ENCODE results near the gene LILRB4.
A peak's percentile ranks its signal among the peaks of the same experiment; 100 is the strongest.
"Not testable (repeated sequence)": the region's sequence is repeated elsewhere in the genome, so short reads cannot be mapped to it uniquely, and the experiment has no call there.

Gene LILRB4

GRCh38 chr19:54670576-54671357 lies 8.0 kb downstream of the LILRB4 start:
- Histone ChIP-seq H3K4me3 (ENCODE audit: control insufficient read depth in 1 of 7, extremely low read depth in 1 of 7, insufficient read depth in 4 of 7, low read depth in 2 of 7, low read length in 6 of 7) (no peak overlapping the region), H3K9me3 (ENCODE audit: control extremely low read depth in 1 of 5, control insufficient read depth in 4 of 5, insufficient read depth in 2 of 5, low read depth in 1 of 5, low read length in 4 of 5) (peaks cover 0 to 16% (median 5%) of the 10 kb centered on the region in 5 experiments), H3K27me3 (replicated peaks in 2 of 5; ENCODE audit: control insufficient read depth in 4 of 5, insufficient read depth in 5 of 5, low read length in 4 of 5) (peaks cover 0 to 7% (median 4%) of the 10 kb centered on the region in 5 experiments), H3K4me1 (ENCODE audit: control extremely low read depth in 1 of 4, control insufficient read depth in 4 of 4, insufficient read depth in 4 of 4, low read length in 3 of 4) (no peaks in the 10 kb centered on the region), H3K27ac (ENCODE audit: insufficient read depth in 1 of 2, low read depth in 1 of 2, low read length in 2 of 2, poor library complexity in 1 of 2, severe bottlenecking in 2 of 2) (no peak overlapping the region), H3K36me3 (ENCODE audit: control insufficient read depth in 4 of 4, insufficient read depth in 4 of 4, low read length in 3 of 4) (no peaks in the 10 kb centered on the region)
- peak in 2 of 3 donors; percentile 19 to 20 for DNase-seq
- CTCF ChIA-PET = interaction anchor here (1.0 to 3.8 kb wide), 4 partner anchors 11 to 192 kb away, joined by 3 to 14 read pairs (median 8); no protein-coding TSS in a partner anchor
- POLR2A ChIA-PET = no interaction called here
- 39% methylated on average over 2 of the region's 3 CpGs for WGBS (ENCODE audit: insufficient coverage)

GRCh38 chr19:54673222-54673621 lies 10.4 kb downstream of the LILRB4 start:
- no peaks in the 10 kb centered on the region for H3K36me3 ChIP-seq (ENCODE audit: control insufficient read depth in 4 of 4, insufficient read depth in 4 of 4, low read length in 3 of 4)
- POLR2A ChIA-PET = no interaction called here
- H3K4me1 ChIP-seq (ENCODE audit: control extremely low read depth in 1 of 4, control insufficient read depth in 4 of 4, insufficient read depth in 4 of 4, low read length in 3 of 4) = no peaks in the 10 kb centered on the region
- H3K27ac ChIP-seq (ENCODE audit: insufficient read depth in 1 of 2, low read depth in 1 of 2, low read length in 2 of 2, poor library complexity in 1 of 2, severe bottlenecking in 2 of 2) = no peak overlapping the region
- no peak for DNase-seq
- 83% methylated on average over 1 of the region's 1 CpG for whole genome bisulfite sequencing (ENCODE audit: insufficient coverage)
- CTCF ChIA-PET = interaction anchor here (1.0 to 6.7 kb wide), 8 partner anchors 8 to 610 kb away, joined by 3 to 60 read pairs (median 6); no protein-coding TSS in a partner anchor
- peaks cover 0 to 12% (median 4%) of the 10 kb centered on the region in 5 experiments for H3K9me3 ChIP-seq (ENCODE audit: control extremely low read depth in 1 of 5, control insufficient read depth in 4 of 5, insufficient read depth in 2 of 5, low read depth in 1 of 5, low read length in 4 of 5)
- no peak overlapping the region for H3K4me3 ChIP-seq (ENCODE audit: control insufficient read depth in 1 of 7, extremely low read depth in 1 of 7, insufficient read depth in 4 of 7, low read depth in 2 of 7, low read length in 6 of 7)
- peaks cover 0 to 6% (median 4%) of the 10 kb centered on the region in 5 experiments for H3K27me3 ChIP-seq (replicated peaks in 2 of 5; ENCODE audit: control insufficient read depth in 4 of 5, insufficient read depth in 5 of 5, low read length in 4 of 5)

GRCh38 chr19:54674021-54674617 lies 11.3 kb downstream of the LILRB4 start:
- no peaks in the 10 kb centered on the region for H3K4me1 ChIP-seq (ENCODE audit: control extremely low read depth in 1 of 4, control insufficient read depth in 4 of 4, insufficient read depth in 4 of 4, low read length in 3 of 4)
- no CpG with 5 or more reads among the region's 2 CpGs for WGBS (ENCODE audit: insufficient coverage)
- ChIA-PET POLR2A (no interaction called here), CTCF (interaction anchor here (1.2 to 6.7 kb wide), 15 partner anchors 9 to 245 kb away, joined by 3 to 60 read pairs (median 4); partner anchors contain the start of gene CDC42EP5)
- DNase-seq = peak; percentile 57 to 78 (median 73)
- peaks cover 0 to 6% (median 0%) of the 10 kb centered on the region in 5 experiments for H3K9me3 ChIP-seq (ENCODE audit: control extremely low read depth in 1 of 5, control insufficient read depth in 4 of 5, insufficient read depth in 2 of 5, low read depth in 1 of 5, low read length in 4 of 5)
- H3K4me3 ChIP-seq (ENCODE audit: control insufficient read depth in 1 of 7, extremely low read depth in 1 of 7, insufficient read depth in 4 of 7, low read depth in 2 of 7, low read length in 6 of 7) = no peak overlapping the region
- no peaks in the 10 kb centered on the region for H3K36me3 ChIP-seq (ENCODE audit: control insufficient read depth in 4 of 4, insufficient read depth in 4 of 4, low read length in 3 of 4)
- no peak overlapping the region for H3K27ac ChIP-seq (ENCODE audit: insufficient read depth in 1 of 2, low read depth in 1 of 2, low read length in 2 of 2, poor library complexity in 1 of 2, severe bottlenecking in 2 of 2)
- peaks cover 0 to 6% (median 5%) of the 10 kb centered on the region in 5 experiments for H3K27me3 ChIP-seq (replicated peaks in 2 of 5; ENCODE audit: control insufficient read depth in 4 of 5, insufficient read depth in 5 of 5, low read length in 4 of 5)

GRCh38 chr19:54676210-54676834 lies 13.5 kb downstream of the LILRB4 start:
- H3K36me3 ChIP-seq (ENCODE audit: control insufficient read depth in 4 of 4, insufficient read depth in 4 of 4, low read length in 3 of 4); H3K4me3 ChIP-seq (ENCODE audit: control insufficient read depth in 1 of 7, extremely low read depth in 1 of 7, insufficient read depth in 4 of 7, low read depth in 2 of 7, low read length in 6 of 7); H3K27me3 ChIP-seq (replicated peaks in 2 of 5; ENCODE audit: control insufficient read depth in 4 of 5, insufficient read depth in 5 of 5, low read length in 4 of 5); H3K9me3 ChIP-seq (ENCODE audit: control extremely low read depth in 1 of 5, control insufficient read depth in 4 of 5, insufficient read depth in 2 of 5, low read depth in 1 of 5, low read length in 4 of 5); POLR2A ChIA-PET; H3K27ac ChIP-seq (ENCODE audit: insufficient read depth in 1 of 2, low read depth in 1 of 2, low read length in 2 of 2, poor library complexity in 1 of 2, severe bottlenecking in 2 of 2); H3K4me1 ChIP-seq (ENCODE audit: control extremely low read depth in 1 of 4, control insufficient read depth in 4 of 4, insufficient read depth in 4 of 4, low read length in 3 of 4): not testable (repeated sequence)
- CTCF ChIA-PET = interaction anchor here (0.9 to 6.7 kb wide), 7 partner anchors 8 to 199 kb away, joined by 3 to 60 read pairs (median 8); no protein-coding TSS in a partner anchor
- peak; percentile 56 to 67 (median 59) for DNase-seq
- 41% methylated on average over 7 of the region's 10 CpGs for WGBS (ENCODE audit: insufficient coverage)

- 62% methylated on average over 3 of the region's 4 CpGs for WGBS (ENCODE audit: insufficient coverage)
- Histone ChIP-seq H3K4me3 (ENCODE audit: control insufficient read depth in 1 of 7, extremely low read depth in 1 of 7, insufficient read depth in 4 of 7, low read depth in 2 of 7, low read length in 6 of 7) (no peak overlapping the region), H3K4me1 (ENCODE audit: control extremely low read depth in 1 of 4, control insufficient read depth in 4 of 4, insufficient read depth in 4 of 4, low read length in 3 of 4) (no peaks in the 10 kb centered on the region), H3K36me3 (ENCODE audit: control insufficient read depth in 4 of 4, insufficient read depth in 4 of 4, low read length in 3 of 4) (no peaks in the 10 kb centered on the region), H3K9me3 (ENCODE audit: control extremely low read depth in 1 of 5, control insufficient read depth in 4 of 5, insufficient read depth in 2 of 5, low read depth in 1 of 5, low read length in 4 of 5) (no peaks in the 10 kb centered on the region), H3K27ac (ENCODE audit: insufficient read depth in 1 of 2, low read depth in 1 of 2, low read length in 2 of 2, poor library complexity in 1 of 2, severe bottlenecking in 2 of 2) (no peak overlapping the region), H3K27me3 (replicated peaks in 2 of 5; ENCODE audit: control insufficient read depth in 4 of 5, insufficient read depth in 5 of 5, low read length in 4 of 5) (peaks cover 0 to 4% (median 2%) of the 10 kb centered on the region in 5 experiments)
- no peak for DNase-seq
- CTCF ChIA-PET = interaction anchor here (0.6 to 6.7 kb wide), 9 partner anchors 9 to 790 kb away, joined by 3 to 60 read pairs (median 3); no protein-coding TSS in a partner anchor
- POLR2A ChIA-PET = no interaction called here
Observed at GRCh38 chr19:54677217-54677616, 14.4 kb downstream of the LILRB4 start.

GRCh38 chr19:54681596-54681995 lies 18.8 kb downstream of the LILRB4 start:
- CTCF ChIA-PET = interaction anchor here (1.4 to 1.6 kb wide), 2 partner anchors 11 to 29 kb away, joined by 4 read pairs; no protein-coding TSS in a partner anchor
- H3K27ac ChIP-seq (ENCODE audit: insufficient read depth in 1 of 2, low read depth in 1 of 2, low read length in 2 of 2, poor library complexity in 1 of 2, severe bottlenecking in 2 of 2); DNase-seq; H3K4me1 ChIP-seq (ENCODE audit: control extremely low read depth in 1 of 4, control insufficient read depth in 4 of 4, insufficient read depth in 4 of 4, low read length in 3 of 4); H3K36me3 ChIP-seq (ENCODE audit: control insufficient read depth in 4 of 4, insufficient read depth in 4 of 4, low read length in 3 of 4); H3K4me3 ChIP-seq (ENCODE audit: control insufficient read depth in 1 of 7, extremely low read depth in 1 of 7, insufficient read depth in 4 of 7, low read depth in 2 of 7, low read length in 6 of 7); H3K9me3 ChIP-seq (ENCODE audit: control extremely low read depth in 1 of 5, control insufficient read depth in 4 of 5, insufficient read depth in 2 of 5, low read depth in 1 of 5, low read length in 4 of 5); H3K27me3 ChIP-seq (replicated peaks in 2 of 5; ENCODE audit: control insufficient read depth in 4 of 5, insufficient read depth in 5 of 5, low read length in 4 of 5); POLR2A ChIA-PET: not testable (repeated sequence)
- 100% methylated on average over 1 of the region's 12 CpGs for WGBS (ENCODE audit: insufficient coverage)
